Astrocyte (in vitro differentiated cells and primary cell): ENCODE results near the gene TBC1D8. TPM values are rescaled to one million over a fixed set of nuclear protein-coding genes. Genes with fewer than 3 reads are reported as not detected.

Source experiments
- DNase-seq: peaks from one replicate; pipeline ENCODE4 v3.0.0-alpha.2; 2010; ENCODE audit warnings: low read depth
- FAIRE-seq: peaks from 2 replicates; lab custom pipeline; 2011; peaks lifted over from hg19 to GRCh38; lab: Jason Lieb, UNC
- H2AFZ ChIP-seq: 2 replicates; pipeline ENCODE4 v1.6.0; 2012; ENCODE audit warnings: low read depth, low read length, inconsistent platforms
- H3K27ac ChIP-seq: 2 replicates; pipeline ENCODE4 v1.5.1; 2011; ENCODE audit warnings: low read depth, low read length, inconsistent platforms
- H3K27me3 ChIP-seq: 2 replicates; pipeline ENCODE4 v1.6.0; 2011; ENCODE audit warnings: low read length, inconsistent platforms; ENCODE audit not compliant: insufficient read depth
- H3K36me3 ChIP-seq: 2 replicates; pipeline ENCODE4 v1.5.1; 2011; ENCODE audit warnings: low read length, inconsistent platforms; ENCODE audit not compliant: insufficient read depth
- H3K4me1 ChIP-seq: 2 replicates; pipeline ENCODE4 v1.5.1; 2011; ENCODE audit warnings: low read length, inconsistent platforms; ENCODE audit not compliant: insufficient read depth
- H3K4me2 ChIP-seq: 2 replicates; pipeline ENCODE4 v1.6.0; 2012; ENCODE audit warnings: low read length, inconsistent platforms
- H3K4me3 ChIP-seq: 2 replicates; pipeline ENCODE4 v1.5.1; 2011; ENCODE audit warnings: low read depth, mild to moderate bottlenecking, low read length, inconsistent platforms; ENCODE audit not compliant: insufficient read depth
- H3K79me2 ChIP-seq: 2 replicates; pipeline ENCODE4 v1.6.0; 2012; ENCODE audit warnings: mild to moderate bottlenecking, low read length, inconsistent platforms; ENCODE audit not compliant: insufficient read depth
- H3K9ac ChIP-seq: 2 replicates; pipeline ENCODE4 v1.6.0; 2012; ENCODE audit warnings: mild to moderate bottlenecking, low read length, inconsistent platforms
- H3K9me3 ChIP-seq: 2 replicates; pipeline ENCODE4 v1.5.1; 2012; ENCODE audit warnings: low read depth, mild to moderate bottlenecking, low read length, inconsistent platforms; ENCODE audit not compliant: insufficient read depth
- H4K20me1 ChIP-seq: 2 replicates; pipeline ENCODE4 v1.6.0; 2012; ENCODE audit warnings: low read length, inconsistent platforms; ENCODE audit not compliant: insufficient read depth
- H3K27ac Mint-ChIP-seq: one replicate; pipeline ENCODE4 v1.8.0; 2021; ENCODE audit warnings: mild to moderate bottlenecking, mixed read lengths; ENCODE audit not compliant: unreplicated experiment
- H3K27me3 Mint-ChIP-seq: one replicate; pipeline ENCODE4 v1.8.0; 2021; ENCODE audit warnings: low read depth, mixed read lengths; ENCODE audit not compliant: unreplicated experiment
- H3K36me3 Mint-ChIP-seq: one replicate; pipeline ENCODE4 v1.8.0; 2021; ENCODE audit warnings: low read depth, mixed read lengths; ENCODE audit not compliant: unreplicated experiment
- H3K4me1 Mint-ChIP-seq: one replicate; pipeline ENCODE4 v1.8.0; 2021; ENCODE audit warnings: low read depth, mixed read lengths; ENCODE audit not compliant: unreplicated experiment
- H3K4me3 Mint-ChIP-seq: one replicate; pipeline ENCODE4 v1.8.0; 2021; ENCODE audit warnings: mild to moderate bottlenecking, moderate library complexity, mixed read lengths; ENCODE audit not compliant: unreplicated experiment
- H3K9me3 Mint-ChIP-seq: one replicate; pipeline ENCODE4 v1.8.0; 2021; ENCODE audit warnings: mild to moderate bottlenecking, mixed read lengths; ENCODE audit not compliant: unreplicated experiment
- CTCF ChIP-seq: IDR thresholded peaks from 2 replicates; pipeline ENCODE4 v1.5.1; 2011; ENCODE audit warnings: low read depth, mild to moderate bottlenecking, inconsistent platforms, low read length, moderate library complexity; ENCODE audit not compliant: insufficient read depth
- EZH2 ChIP-seq: IDR thresholded peaks from 2 replicates; pipeline ENCODE4 v1.6.1; 2012; ENCODE audit warnings: mild to moderate bottlenecking, low read length, inconsistent platforms; ENCODE audit not compliant: insufficient read depth
- total RNA-seq: library from RNA; stranded (reverse); gene quantifications from 2 replicates; pipeline ENCODE4 v1.2.1, GENCODE V29; 2021

The TBC1D8 gene
- total RNA-seq, 1 donor from 2014 or later = 2.4 TPM

GRCh38 chr2:100959225-100959880 lies 191.8 kb downstream of the TBC1D8 start:
- TF ChIP-seq CTCF (no peak), EZH2 (no peak)
- H3K4me1 ChIP-seq = peaks cover 14% of the 10 kb centered on the region
- no peak overlapping the region for H3K9ac ChIP-seq
- Mint-ChIP-seq H3K4me3 (no peak overlapping the region), H3K27me3 (peaks cover 8% of the 10 kb centered on the region), H3K9me3 (peaks cover 3% of the 10 kb centered on the region), H3K27ac (peak overlapping the region; percentile 21), H3K4me1 (peaks cover 16% of the 10 kb centered on the region), H3K36me3 (peaks cover 5% of the 10 kb centered on the region)
- H3K9me3 ChIP-seq = no peaks in the 10 kb centered on the region
- FAIRE-seq (peak; percentile 70), DNase-seq (peak; percentile 77)
- H3K27me3 ChIP-seq = no peaks in the 10 kb centered on the region
- H3K4me3 ChIP-seq = no peak overlapping the region
- H2AFZ ChIP-seq = no peak overlapping the region
- H3K4me2 ChIP-seq = peak overlapping the region; percentile 32
- no peaks in the 10 kb centered on the region for H3K36me3 ChIP-seq
- no peaks in the 10 kb centered on the region for H4K20me1 ChIP-seq
- H3K79me2 ChIP-seq = no peaks in the 10 kb centered on the region
- no peak overlapping the region for H3K27ac ChIP-seq

- TF ChIP-seq EZH2 (no peak), CTCF (no peak)
- DNase-seq = peak; percentile 95
Observed at GRCh38 chr2:100957996-100958653, 193.1 kb downstream of the TBC1D8 start.

More at GRCh38 chr2:100957996-100958653, 193.1 kb downstream of the TBC1D8 start:
- Histone ChIP-seq H3K9me3 (no peaks in the 10 kb centered on the region), H3K27ac (peak overlapping the region; percentile 36), H3K9ac (no peak overlapping the region), H3K36me3 (no peaks in the 10 kb centered on the region), H3K27me3 (no peaks in the 10 kb centered on the region), H3K79me2 (no peaks in the 10 kb centered on the region), H2AFZ (no peak overlapping the region), H3K4me2 (peak overlapping the region; percentile 31), H3K4me1 (peaks cover 14% of the 10 kb centered on the region), H3K4me3 (no peak overlapping the region), H4K20me1 (no peaks in the 10 kb centered on the region)
- no peak overlapping the region for H3K4me3 Mint-ChIP-seq
- peak; percentile 84 for FAIRE-seq
- H3K27ac Mint-ChIP-seq = no peak overlapping the region
- peaks cover 3% of the 10 kb centered on the region for H3K9me3 Mint-ChIP-seq
- H3K27me3 Mint-ChIP-seq = peaks cover 10% of the 10 kb centered on the region
- H3K4me1 Mint-ChIP-seq = peaks cover 16% of the 10 kb centered on the region
- H3K36me3 Mint-ChIP-seq = peaks cover 5% of the 10 kb centered on the region

Other genes starting within 250 kb of the TBC1D8 start
- 1,040 and 1,129 TPM in 2 replicates for gene RPL31, start 149.1 kb downstream of the TBC1D8 start, total RNA-seq
- gene CNOT11, start 101.5 kb upstream of the TBC1D8 start, total RNA-seq = 36.7 and 37.0 TPM in 2 replicates
- gene RNF149, start 157.3 kb upstream of the TBC1D8 start, total RNA-seq = 36.4 and 37.7 TPM in 2 replicates
- gene CREG2, start 236.1 kb upstream of the TBC1D8 start, total RNA-seq = 0.11 TPM in 1 of 2 replicates, not detected in the other